ENCODE measurements around the gene HS6ST1.
"Not testable (repeated sequence)": the region's sequence is repeated elsewhere in the genome, so short reads cannot be mapped to it uniquely, and the experiment has no call there.

Gene HS6ST1

GRCh38 chr2:128266463-128266862 lies 52.2 kb downstream of the HS6ST1 start:
- not testable (repeated sequence) for H3K4me2 ChIP-seq (ENCODE audit: low read length); H3K9ac ChIP-seq (ENCODE audit: low read length); H3K9me3 ChIP-seq (ENCODE audit: low read length); H3K36me3 ChIP-seq (ENCODE audit: insufficient read depth, low read length); H3K27ac ChIP-seq (ENCODE audit: low read depth, low read length, poor library complexity, severe bottlenecking); H2AFZ ChIP-seq (ENCODE audit: low read length); H3K79me2 ChIP-seq (ENCODE audit: insufficient read depth, low read length); H3K9me2 ChIP-seq (ENCODE audit: low read depth, low read length); H3K27me3 ChIP-seq (ENCODE audit: insufficient read depth, low read length); H3K4me1 ChIP-seq (ENCODE audit: insufficient read depth, low read length, severe bottlenecking); H4K20me1 ChIP-seq (ENCODE audit: insufficient read depth, low read length); H3K4me3 ChIP-seq (ENCODE audit: low read depth, low read length, poor library complexity, severe bottlenecking); H3F3A ChIP-seq (ENCODE audit: insufficient read depth, low read length)

- not testable (repeated sequence) for H3K79me2 ChIP-seq (ENCODE audit: insufficient read depth, low read length); H3K36me3 ChIP-seq (ENCODE audit: insufficient read depth, low read length); H3K27ac ChIP-seq (ENCODE audit: low read depth, low read length, poor library complexity, severe bottlenecking); H3K4me3 ChIP-seq (ENCODE audit: low read depth, low read length, poor library complexity, severe bottlenecking); H3F3A ChIP-seq (ENCODE audit: insufficient read depth, low read length); H4K20me1 ChIP-seq (ENCODE audit: insufficient read depth, low read length); H3K4me2 ChIP-seq (ENCODE audit: low read length); H3K9ac ChIP-seq (ENCODE audit: low read length); H3K27me3 ChIP-seq (ENCODE audit: insufficient read depth, low read length); H2AFZ ChIP-seq (ENCODE audit: low read length); H3K9me3 ChIP-seq (ENCODE audit: low read length); H3K9me2 ChIP-seq (ENCODE audit: low read depth, low read length); H3K4me1 ChIP-seq (ENCODE audit: insufficient read depth, low read length, severe bottlenecking)
Observed at GRCh38 chr2:128265608-128265993, 53.1 kb downstream of the HS6ST1 start.

- H2AFZ ChIP-seq (ENCODE audit: low read length) = no peak overlapping the region
- H3K9me3 ChIP-seq (ENCODE audit: low read length) = no peaks in the 10 kb centered on the region
- no peaks in the 10 kb centered on the region for H3F3A ChIP-seq (ENCODE audit: insufficient read depth, low read length)
- H3K4me2 ChIP-seq (ENCODE audit: low read length) = no peak overlapping the region
- H3K27ac ChIP-seq (ENCODE audit: low read depth, low read length, poor library complexity, severe bottlenecking) = no peak overlapping the region
- no peak overlapping the region for H3K4me3 ChIP-seq (ENCODE audit: low read depth, low read length, poor library complexity, severe bottlenecking)
- H3K9ac ChIP-seq (ENCODE audit: low read length) = no peak overlapping the region
- H3K27me3 ChIP-seq (ENCODE audit: insufficient read depth, low read length) = 0 out of 2 replicates have a peak, but pooled peaks cover 3% of the 10 kb centered on the region
- H3K4me1 ChIP-seq (ENCODE audit: insufficient read depth, low read length, severe bottlenecking) = no peaks in the 10 kb centered on the region
- H3K79me2 ChIP-seq (ENCODE audit: insufficient read depth, low read length) = no peaks in the 10 kb centered on the region
- no peak for TF ChIP-seq CTCF (IDR thresholded peaks at IDR 0.05; ENCODE audit: low read length)
- H4K20me1 ChIP-seq (ENCODE audit: insufficient read depth, low read length) = no peaks in the 10 kb centered on the region
- H3K9me2 ChIP-seq (ENCODE audit: low read depth, low read length) = no peaks in the 10 kb centered on the region
- no peaks in the 10 kb centered on the region for H3K36me3 ChIP-seq (ENCODE audit: insufficient read depth, low read length)
Observed at GRCh38 chr2:128264881-128265607, 53.6 kb downstream of the HS6ST1 start.

GRCh38 chr2:128263902-128264331 lies 54.8 kb downstream of the HS6ST1 start:
- TF ChIP-seq CTCF (IDR thresholded peaks at IDR 0.05; ENCODE audit: low read length) = no peak
- TF ChIP-seq EZH2 (IDR thresholded peaks at IDR 0.05; ENCODE audit: borderline replicate concordance, low read length) = no peak
- H3K9me2 ChIP-seq (ENCODE audit: low read depth, low read length) = no peaks in the 10 kb centered on the region

More at GRCh38 chr2:128263902-128264331, 54.8 kb downstream of the HS6ST1 start:
- Histone ChIP-seq H3K4me2 (ENCODE audit: low read length) (no peak overlapping the region), H3K27me3 (ENCODE audit: insufficient read depth, low read length) (0 out of 2 replicates have a peak, but pooled peaks cover 3% of the 10 kb centered on the region), H3K4me1 (ENCODE audit: insufficient read depth, low read length, severe bottlenecking) (no peaks in the 10 kb centered on the region), H3K27ac (ENCODE audit: low read depth, low read length, poor library complexity, severe bottlenecking) (no peak overlapping the region), H3K9ac (ENCODE audit: low read length) (no peak overlapping the region), H3F3A (ENCODE audit: insufficient read depth, low read length) (no peaks in the 10 kb centered on the region), H3K4me3 (ENCODE audit: low read depth, low read length, poor library complexity, severe bottlenecking) (no peak overlapping the region), H3K36me3 (ENCODE audit: insufficient read depth, low read length) (no peaks in the 10 kb centered on the region), H3K9me3 (ENCODE audit: low read length) (no peaks in the 10 kb centered on the region), H2AFZ (ENCODE audit: low read length) (no peak overlapping the region), H4K20me1 (ENCODE audit: insufficient read depth, low read length) (no peaks in the 10 kb centered on the region), H3K79me2 (ENCODE audit: insufficient read depth, low read length) (no peaks in the 10 kb centered on the region)

Measured in OCI-LY1 (cell line).